SH-SY5Y (cell line): ENCODE data around the gene MESP2.

ENCODE experiments used
- GATA2 ChIP-seq: IDR thresholded peaks from 2 replicates; pipeline ENCODE4 v1.6.1; 2011; ENCODE audit warnings: mild to moderate bottlenecking, low read depth, low read length
- GATA3 ChIP-seq: IDR thresholded peaks from 2 replicates; pipeline ENCODE4 v1.6.1; 2011; ENCODE audit warnings: low read depth, mild to moderate bottlenecking, low read length, moderate library complexity

Gene MESP2

GRCh38 chr15:89822611-89822950, 46.4 kb downstream of the MESP2 start:
- TF ChIP-seq GATA2 (no peak), GATA3 (no peak)

GRCh38 chr15:89822951-89823711, 47.0 kb downstream of the MESP2 start:
- no peak for TF ChIP-seq GATA2
- TF ChIP-seq GATA3, result no peak

DNA sequence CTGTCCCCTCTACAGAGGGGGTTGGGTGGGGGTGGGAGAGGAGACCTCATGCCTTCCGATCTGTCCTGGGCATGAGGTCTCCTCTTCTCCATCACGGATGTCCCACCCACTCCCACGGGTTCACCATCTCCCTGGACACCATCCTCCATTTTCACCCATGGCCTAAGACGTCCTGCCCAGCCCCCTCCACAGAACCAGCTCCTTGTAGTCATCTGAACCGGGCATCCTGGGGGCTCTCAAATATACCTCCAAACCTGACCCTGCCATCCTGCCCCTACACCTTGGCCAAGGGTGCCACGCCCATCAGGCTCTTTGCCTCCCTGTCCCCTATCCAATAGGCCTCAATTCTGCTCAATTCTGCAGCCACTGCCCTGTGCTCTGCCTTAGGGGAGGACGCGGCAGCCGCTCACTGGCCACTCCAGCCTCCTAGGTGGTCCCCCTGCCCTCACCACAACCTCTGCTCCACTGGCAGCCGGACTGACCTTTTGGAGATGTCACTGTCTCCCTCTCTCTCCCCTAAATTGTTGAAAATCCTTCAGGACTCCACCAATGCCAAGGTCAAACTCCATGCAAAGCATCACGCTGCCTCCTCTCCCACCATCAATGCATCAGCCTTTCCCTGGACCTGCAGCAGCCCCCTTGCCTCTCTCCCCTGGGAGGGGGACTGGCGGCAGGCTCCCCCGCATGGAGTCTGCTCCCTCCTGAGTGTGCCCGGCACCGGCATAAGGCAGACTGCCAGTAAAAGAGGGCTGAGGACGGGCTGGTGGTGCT, 47.9 kb downstream of the MESP2 start:
- TF ChIP-seq GATA2, result no peak
- no peak for TF ChIP-seq GATA3

DNA sequence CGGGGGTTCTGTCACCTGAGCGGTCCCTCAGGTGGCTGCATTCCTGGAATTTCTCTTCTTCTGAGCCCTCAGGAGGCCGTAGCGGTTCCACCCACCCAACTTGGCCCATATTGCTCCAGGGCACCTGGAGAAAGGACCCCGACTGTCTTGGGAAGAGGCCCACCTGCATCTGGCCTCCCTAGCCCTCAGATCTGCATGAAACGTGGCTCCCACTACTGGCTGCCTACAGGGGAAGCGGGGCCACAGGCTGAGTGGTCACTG, 48.4 kb downstream of the MESP2 start:
- no peak for TF ChIP-seq GATA3
- no peak for TF ChIP-seq GATA2

DNA sequence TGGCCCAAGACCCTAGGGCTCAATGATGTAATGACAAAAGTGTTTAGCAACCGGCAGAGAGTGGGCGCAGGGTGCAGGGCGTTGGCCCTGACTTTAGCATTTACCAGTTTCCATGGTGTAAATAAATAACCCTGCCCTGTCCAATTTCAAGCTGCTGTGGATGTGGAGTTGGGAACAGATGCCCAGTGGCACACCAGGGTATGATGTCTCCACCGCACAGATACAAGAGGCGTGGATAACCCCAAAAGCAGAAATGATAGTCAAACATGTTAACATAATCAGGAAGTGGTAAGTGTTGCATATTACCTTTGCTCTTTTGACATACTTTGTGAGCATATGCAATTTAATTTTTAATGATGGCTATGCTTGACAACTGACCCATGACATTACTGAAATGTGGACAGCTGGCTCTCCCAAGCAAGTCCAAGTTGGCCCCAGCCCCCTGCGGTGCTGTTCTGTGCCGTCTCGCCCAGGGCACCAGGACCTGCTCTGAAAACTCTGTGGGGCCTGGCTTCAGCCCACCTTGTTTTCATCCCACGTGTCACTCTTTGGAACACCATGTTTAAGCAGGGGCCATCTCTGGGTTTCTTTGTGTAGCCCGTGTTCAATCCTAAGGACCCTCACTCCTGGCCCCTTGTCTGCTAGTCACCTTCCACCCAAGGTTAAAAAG, 49.3 kb downstream of the MESP2 start:
- TF ChIP-seq GATA3 (no peak), GATA2 (no peak)

DNA sequence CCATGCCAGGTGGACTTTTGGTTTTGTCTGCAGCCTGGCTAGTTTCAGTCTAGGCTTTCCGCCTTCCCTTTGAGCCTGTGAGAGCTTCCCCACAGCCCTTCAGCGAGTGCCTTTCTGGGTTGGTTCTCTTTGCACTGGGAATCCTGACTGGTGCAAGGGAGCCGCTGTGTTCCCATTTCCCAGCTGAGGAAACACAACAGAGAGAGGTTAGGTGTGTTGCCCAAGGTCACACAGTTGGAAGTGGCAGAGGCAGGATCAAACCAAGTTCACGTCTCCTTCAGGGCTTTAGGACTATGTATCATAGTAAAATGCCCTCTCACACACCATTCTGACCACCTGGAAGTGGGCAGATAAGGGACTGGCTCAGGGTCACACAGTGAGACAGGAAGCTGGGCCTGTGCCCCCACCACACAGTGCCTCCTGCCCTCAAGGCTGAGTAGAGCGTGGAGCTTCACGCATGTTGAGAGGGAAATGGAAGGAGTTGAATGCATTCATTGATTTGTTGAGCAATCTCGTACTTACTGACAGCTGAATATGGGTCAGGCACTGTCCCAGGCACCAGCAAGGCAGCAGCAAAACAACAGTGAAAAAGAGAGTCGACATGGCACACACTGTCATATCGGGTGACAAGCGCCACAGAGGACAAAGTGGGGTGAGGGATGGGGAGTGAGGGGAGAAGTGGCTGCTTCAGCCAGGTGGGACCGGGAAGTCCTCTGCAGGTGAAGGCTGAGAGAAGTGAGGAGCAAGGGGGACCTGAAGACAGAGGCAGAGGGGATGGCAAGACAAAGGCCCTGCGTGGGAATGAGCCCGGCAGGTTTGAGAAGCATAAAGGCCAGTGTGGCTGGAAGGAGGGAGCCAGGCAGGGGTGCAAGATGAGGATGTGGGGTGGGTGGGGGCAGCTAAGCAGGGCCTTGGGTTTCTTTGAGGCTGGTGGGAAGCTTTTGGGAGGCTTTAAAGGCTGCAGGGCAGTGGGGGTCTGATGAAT, 50.8 kb downstream of the MESP2 start:
- no peak for TF ChIP-seq GATA3
- TF ChIP-seq GATA2, result no peak

DNA sequence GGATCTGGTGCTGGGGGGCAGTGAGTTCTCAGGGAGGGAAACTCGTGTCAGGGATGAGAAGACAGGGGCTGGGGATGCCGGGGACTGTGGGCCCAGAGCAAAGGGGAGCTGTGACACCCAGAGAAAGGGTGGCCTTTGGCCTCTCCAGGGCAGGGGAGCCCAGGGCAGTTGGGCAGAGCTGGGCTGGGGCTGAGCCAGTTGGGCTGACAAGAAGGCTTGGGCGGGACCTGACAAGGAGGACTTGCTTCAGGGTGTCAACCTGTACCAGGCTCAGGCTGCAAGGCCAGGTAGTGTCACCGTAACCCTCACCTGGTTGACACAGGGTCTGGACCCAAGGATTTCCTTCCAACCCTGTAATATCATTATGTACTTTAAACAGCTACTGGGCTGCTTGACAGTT, 51.7 kb downstream of the MESP2 start:
- no peak for TF ChIP-seq GATA2
- TF ChIP-seq GATA3, result no peak
